Islet precursor cell (in vitro differentiated cells): ENCODE data around the gene INPP4B.
"Not testable (repeated sequence)": the region's sequence is repeated elsewhere in the genome, so short reads cannot be mapped to it uniquely, and the experiment has no call there.

ENCODE experiments used
- DNase-seq: peaks from one replicate; pipeline ENCODE4 v3.0.0-alpha.2; 2018

The INPP4B gene

DNA sequence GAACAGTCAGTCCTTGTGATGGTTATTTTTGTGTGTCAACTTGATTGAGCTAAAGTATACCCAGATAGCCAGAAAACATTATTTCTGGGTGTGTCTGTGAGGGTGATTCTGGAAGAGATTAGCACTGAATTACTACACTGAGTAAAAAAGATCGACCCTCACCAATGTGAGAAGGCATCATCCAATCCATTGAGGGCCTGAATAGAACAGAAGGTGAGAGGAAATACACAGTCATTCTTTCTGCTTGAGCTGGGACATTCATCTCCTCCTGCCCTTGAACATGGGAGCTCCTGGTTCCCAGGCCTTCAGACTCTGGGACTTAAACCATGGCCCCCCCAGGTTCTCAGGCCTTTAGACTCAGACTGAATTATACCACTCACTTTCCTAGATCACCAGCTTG is 22.3 kb downstream of the INPP4B start:
- no peak for DNase-seq

DNA sequence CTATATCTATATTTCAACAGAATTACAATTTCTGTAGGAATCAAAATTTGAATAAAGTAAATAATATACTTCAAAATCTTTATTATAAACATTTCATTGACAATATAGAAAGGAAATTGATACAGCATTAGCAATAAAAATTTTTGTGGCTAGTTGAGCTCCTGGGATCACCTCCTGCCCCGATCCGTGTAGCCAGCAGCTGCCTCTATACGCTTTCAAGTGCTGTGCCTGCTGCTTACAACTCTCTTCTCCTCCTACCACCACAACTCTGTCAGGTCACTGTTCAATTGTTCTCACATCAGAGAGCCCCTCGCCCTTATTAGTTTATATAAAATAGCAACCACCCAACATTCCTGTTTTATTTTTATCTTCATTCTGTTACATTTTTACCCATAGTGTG is 27.6 kb downstream of the INPP4B start:
- no peak for DNase-seq

DNA sequence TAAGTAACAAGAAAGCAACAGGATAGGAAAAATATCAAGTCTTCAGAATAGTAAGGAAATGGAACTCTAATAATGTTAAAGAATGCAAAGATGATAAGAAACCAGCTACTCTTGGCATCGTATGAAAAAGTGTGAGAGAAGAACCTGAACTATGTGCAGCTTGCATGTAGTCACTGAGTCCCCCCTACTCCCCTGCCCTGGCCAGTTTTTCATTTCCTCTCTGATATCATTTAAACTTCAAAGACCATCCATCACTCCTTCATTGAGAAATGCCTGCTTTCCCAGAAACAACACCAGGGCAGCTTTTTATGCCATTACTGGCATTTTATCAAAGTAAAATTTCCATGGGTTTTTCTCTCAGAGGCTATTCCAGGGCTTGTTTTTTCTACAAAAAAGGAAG is 28.1 kb downstream of the INPP4B start:
- DNase-seq, result no peak

DNA sequence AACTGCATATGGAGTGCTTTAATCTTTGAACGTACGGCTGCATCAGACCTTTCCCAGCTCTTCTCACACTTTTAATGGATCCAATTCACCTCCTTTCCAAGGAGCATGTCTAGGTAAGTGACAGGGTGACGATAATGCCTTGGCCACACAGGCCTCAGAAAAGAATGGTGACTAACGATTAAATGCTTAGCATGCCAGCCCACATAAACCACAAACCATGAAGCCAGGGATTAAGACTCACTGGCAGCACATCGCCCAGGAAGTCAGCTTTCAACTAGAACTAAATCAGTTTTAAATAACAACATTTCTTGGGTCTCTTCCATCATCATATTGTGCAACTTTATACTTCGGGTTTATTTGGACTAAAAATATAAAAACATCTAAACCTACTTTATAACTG is 28.7 kb downstream of the INPP4B start:
- peak; percentile 74 for DNase-seq

DNA sequence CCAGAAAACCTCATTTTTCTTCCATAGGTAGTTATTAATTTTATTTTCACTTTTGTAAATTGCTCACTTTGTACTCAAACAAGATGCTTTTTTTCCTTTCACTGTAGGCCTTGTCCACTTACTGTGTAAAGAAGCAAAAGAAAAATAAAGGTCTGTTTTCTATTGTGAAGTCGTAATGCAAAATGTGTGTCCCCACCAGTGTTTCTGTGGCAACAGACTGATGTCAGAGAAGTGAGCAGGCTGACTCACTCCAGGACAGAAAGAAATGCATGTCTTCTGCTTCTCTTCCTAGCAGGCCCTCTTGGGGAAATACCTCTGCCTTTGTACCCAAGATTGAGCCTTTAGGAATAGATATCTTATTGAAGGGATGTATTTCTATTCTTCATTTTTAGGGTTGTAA is 30.3 kb downstream of the INPP4B start:
- peak; percentile 62 for DNase-seq

DNA sequence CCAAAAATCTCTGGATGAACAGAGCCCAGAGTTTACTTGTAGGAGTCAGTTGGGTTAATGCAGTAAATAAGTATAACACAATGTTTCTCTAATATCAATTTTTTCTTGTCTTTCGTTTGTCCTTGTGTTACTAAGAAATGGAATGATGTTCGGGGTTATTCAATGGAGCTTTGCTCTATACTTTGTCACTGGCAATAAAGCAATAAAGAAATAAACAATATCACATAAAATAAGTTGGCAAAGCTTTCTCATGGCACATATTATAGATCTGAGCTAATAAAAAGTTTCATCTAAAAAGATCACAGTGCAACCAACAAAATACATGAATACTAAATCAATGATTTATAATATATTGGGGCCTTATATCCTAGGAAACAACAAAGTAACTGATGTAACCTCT is 32.7 kb downstream of the INPP4B start:
- no peak for DNase-seq

DNA sequence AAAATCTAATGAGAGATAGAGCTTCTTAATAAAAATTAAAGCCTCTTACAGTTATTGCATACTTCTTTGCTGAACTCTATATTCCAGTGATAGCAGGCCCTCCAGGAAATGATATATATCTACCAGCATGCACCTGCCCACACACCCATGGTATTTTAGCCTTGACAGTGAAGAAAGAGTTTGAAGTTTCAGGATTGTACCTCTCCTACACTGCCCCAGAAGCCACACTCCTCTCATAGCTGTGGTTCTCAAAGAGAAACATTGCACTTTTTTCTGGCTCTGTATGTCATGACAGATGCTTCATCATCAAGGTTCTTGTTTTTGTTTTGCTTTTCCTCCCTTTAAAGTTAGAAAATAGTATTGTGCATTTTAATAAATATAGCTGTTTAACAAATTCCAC is 34.0 kb downstream of the INPP4B start:
- no peak for DNase-seq

DNA sequence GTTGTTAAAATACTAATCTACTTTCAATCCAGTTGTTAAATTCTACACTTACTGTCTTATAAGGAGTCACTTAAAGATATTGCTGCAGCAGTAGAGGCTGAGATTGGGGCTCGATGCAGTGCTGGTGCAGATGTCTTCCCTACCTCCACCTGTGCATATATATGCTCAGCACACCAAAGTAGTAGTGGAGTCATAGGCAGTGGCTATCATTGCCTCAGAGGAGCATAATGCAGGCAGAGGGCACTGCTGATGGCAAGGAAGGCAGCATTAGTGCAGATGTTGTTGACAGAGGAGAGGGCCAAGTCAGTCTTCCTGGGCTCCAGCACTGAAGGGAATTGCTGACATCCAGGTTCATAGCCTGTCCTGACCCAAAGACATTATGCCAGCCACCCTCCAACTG is 35.1 kb downstream of the INPP4B start:
- DNase-seq, result no peak

DNA sequence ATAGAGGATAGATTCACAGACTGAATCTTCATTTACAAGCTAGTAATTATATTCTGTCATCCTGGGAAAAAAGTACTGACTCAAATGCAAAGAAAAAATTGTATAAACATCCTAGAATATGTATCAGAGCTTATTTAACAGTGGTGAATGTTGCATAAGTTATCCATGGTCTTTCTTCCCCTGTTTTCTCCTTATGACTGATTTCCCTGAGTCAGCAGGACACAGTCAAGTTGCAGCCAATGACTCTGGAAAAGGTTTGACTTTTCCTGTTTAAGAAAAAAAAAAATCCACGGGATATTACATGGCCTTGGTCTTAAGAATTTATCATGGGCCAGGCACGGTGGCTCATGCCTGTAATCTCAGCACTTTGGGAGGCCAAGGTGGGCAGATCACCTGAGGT is 36.5 kb downstream of the INPP4B start:
- no peak for DNase-seq

DNA sequence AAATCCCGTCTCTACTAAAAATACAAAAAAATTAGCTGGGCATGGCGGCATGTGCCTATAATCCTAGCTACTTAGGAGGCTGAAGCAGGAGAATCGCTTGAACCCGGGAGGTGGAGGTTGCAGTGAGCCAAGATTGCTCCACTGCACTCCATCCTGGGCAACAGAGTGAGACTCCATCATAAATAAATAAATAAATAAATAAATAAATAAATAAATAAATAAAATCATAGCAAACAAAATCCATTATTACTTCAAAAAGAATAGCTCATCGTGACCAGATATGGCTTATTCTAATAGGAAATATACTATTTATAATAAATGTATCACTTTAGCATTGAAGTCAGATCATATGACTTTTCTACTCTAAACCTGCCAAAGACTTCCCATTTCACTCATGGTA is 42.2 kb downstream of the INPP4B start:
- not testable (repeated sequence) for DNase-seq

DNA sequence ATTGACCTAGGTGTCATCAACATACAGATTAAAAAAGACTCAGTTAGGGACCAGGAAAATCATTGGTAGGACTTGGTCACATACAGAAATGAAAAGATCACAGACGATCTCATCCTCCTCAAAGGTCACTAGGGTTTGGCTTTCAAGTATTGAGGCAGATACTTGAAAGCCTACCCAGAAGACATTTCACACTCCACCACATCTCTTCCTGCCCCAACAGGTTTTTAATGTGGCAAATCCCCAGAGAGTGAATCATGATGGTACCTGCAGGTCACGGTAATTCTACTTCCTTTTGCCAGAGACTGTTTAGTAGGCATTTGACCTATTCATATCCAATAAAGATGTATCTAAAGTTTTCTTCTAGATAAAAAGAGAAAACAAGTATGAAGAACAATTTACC is 44.1 kb downstream of the INPP4B start:
- no peak for DNase-seq

DNA sequence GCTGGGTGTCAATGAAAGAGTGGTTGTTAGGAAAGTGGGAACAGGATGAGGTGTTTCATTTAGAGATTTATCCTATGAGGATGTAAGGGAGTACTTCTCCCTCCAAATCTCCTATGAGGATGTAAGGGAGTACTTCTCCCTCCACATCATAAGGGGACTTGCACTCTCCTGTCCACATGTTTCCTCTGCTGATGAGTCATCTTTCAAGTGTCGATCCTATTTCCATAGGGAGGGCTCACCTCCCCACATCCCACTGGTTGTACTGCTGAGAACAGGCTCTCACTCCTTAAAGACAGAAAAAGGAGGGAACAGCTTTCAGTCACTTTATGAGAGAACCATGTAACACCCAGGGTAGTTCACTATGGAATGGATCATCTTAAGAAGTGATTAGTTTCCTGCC is 65.0 kb downstream of the INPP4B start:
- peak; percentile 50 for DNase-seq

DNA sequence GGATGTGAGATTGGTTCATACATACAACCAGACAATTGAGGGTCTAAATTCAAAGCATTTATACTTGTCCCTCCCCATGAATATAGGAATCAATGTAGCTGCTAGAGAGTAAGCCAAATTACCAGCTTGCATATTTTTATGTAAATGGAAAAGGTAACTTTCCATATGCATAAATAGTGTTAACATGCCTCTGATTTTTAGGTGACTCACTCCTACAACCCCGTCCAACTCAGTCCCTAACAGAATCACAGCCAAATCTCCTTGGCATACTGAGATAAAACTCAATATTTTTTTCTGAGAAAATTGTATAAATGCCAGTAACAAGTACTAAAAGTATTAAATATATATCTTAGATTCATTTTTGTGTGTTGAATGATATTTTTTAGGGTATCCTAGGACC is 67.2 kb downstream of the INPP4B start:
- no peak for DNase-seq

DNA sequence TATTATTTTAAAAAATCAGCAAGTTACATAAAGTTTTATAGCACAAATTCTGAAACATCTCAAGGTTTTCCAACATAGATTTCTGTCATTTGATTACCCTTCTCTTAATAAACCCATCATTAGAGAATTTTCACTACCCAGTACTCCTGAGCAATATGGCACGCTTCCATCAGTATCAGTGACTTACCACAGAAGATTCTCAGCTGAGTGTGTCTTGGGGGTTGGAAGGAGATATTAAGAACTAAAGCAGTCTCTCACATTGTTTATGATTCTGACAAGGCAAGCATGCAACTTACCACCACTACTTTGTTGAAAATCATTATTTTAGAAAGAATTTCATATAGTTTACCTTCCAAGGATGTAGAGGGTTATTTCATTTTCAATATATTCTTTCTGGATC is 67.7 kb downstream of the INPP4B start:
- DNase-seq, result no peak

DNA sequence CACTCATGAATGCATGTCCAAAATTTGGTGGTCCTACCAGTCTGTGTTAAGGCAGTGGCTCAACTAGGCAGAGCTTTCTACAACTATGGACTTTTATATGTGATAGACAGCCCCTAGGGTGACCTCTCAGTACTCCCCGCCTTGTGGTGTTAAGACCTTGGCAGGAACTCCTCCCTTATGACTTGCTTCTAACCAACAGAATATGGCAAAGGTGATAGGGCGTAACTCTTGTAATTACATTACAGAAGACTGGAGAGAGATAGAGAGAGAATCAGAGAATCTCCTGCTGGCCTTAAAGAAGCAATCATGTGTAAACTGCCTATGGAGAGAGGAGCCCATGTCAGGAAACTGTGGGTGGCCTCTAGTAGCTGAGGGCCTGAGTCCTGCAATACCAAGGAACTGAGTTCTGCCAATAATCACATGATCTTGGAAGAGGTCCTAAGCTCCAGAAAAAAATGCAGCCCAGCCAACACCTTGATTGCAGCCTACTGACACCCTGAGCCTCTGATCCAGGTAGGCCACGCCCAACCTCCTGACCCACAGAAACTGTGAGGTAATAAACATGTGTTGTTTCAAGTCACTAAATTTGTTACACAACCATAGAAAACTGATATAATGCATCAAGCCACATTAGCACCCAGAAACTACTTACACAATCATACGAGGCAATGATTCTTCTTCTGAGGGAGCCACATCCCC is 68.9 kb downstream of the INPP4B start:
- DNase-seq, result no peak

DNA sequence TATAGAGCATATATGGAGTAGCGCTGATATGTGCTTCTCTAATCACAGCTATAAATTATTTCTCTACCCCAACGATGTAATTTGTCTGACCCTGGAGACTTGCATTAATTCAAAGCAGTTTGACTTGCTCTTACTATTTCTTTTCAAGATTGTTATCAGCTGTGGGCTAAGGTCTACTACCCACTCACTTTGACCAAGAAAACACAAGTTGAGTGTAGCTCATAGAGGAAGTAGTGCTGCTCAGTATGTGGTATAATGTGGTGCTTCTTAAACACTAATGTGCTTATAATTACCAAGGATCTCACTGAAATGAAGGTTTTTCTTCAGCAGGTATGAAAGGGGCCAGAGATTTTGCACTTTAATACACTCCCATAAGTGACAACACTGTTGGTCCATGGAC is 70.1 kb downstream of the INPP4B start:
- no peak for DNase-seq

DNA sequence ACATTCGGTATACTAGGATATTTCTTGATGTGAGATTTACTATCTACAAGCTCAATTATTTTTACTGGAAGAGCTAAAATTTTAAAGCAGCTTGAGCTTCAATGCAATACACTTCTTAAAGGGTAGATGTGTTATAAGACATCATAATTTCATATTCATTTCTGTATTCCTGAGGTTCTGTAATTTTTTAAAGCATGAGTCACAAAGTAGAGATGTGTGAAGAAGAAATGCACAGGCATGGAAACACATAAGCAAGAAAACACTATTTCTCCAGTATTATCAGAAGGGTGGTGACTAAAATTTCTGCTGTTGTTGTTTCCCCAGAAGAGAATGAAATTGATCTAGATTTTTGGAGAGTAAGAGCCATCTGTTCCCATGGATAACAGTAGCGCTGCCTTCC is 72.6 kb downstream of the INPP4B start:
- DNase-seq, result no peak

DNA sequence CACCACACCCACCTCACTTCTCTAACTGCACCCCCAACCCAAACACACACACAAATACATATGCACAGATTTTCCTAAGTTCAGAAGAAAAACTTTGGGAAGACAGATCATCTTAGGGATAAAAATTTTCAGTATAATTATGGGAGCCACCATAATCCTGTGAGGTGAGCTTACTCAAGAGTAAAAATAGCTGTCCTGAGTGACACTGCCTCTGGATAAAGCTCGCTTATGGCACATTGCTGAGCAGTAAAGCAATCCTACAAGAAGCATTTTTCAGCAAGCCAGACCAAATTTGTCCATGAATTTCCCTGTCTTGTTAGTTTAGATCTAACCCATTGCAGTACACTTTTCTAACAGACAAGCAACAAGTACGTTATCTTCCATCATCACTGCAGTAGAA is 83.8 kb downstream of the INPP4B start:
- no peak for DNase-seq

DNA sequence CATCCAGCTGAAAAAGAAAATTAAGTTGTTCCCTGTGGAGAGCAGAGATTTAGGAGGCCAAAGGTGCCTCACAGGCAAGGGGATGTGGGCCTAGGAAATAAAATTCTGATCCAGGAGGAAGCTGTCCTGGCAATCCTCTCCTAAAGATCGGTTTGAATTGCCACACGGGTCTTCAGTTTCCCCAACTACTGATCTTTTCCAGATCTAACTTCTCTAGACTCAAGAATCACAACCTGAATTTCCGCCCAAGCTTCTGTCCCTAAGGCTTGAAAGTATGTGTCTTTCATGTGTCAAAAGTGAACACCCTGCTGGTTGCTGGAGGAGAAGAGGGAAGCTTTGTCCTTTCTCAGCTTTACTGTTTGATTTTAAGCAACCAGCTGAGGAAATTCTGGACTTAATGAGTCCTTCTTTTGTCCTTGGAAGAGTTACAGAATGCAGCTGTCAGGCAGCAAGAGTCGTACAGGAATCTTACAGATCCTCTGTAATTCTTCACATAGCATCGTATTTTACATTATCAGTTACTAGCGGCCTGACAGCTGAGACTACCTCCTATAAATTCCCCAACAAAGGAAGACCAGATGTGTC is 93.8 kb downstream of the INPP4B start:
- DNase-seq, result no peak

DNA sequence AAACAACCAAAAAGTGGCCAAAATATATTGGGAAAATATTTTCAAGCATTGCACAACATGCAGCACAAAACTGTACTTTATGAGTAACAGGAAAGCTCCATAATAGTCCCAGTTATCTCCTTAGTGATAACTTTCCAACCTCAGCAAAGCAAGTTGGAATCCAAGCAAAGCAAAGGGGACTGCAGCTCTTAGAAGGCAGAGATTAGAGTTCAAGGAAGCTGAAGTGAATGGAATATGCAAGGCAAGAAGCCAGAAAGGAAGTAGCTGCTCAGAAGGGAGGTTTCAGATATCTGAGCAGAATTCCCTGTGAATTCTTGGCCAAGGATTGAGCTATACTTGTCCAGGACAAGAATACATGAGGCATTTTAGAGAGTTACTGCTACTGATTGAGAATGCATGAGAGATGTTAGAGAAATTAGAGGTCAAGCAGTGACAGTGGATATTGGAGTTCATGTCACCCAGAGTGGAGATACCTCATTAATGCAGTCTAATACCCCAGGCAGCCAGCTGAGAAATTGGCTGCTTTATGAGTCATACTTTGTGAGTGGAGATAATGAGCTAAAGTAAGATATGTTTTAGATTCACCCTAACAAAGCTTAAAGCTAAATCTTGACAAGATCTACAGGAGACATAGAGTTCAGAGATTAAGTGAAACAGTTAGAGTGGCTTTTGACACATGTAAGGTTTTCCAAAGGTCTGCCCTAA is 102.8 kb downstream of the INPP4B start:
- no peak for DNase-seq

DNA sequence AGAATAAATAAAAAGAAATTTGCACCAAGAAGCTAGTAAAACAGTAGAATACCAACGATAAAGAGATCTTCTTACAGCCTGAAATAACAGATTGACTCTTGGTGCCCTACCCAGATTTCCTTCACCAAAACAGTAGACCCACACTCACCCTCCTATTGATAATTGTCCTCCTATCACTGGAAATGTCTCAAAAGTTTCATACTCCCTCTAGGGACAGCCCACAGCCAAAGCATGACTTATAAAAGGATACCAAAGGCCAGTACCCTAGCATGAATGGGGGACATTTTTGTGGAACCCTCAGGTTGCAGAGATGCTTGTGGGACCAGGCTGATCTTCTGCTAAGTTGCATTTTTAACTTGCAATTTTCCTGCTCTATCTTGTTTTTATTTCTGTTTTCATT is 104.1 kb downstream of the INPP4B start:
- no peak for DNase-seq

DNA sequence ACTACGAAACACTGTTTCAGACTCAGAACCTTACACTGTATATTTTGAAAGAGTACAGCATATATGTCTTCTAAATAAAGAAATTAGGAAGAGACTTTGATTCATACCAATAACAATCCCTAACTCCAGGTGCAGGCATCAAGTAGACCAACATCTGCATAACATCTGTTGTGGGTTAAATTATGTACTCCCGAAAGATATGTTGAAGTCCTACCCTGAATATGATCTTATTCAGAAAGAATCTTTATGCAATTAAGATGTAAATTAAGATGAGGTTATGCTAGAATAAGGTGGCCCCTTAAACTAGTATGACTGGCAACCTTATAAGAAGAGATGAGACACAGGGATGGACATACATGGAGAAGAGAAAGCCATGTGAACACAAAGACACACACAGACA is 117.9 kb downstream of the INPP4B start:
- no peak for DNase-seq

DNA sequence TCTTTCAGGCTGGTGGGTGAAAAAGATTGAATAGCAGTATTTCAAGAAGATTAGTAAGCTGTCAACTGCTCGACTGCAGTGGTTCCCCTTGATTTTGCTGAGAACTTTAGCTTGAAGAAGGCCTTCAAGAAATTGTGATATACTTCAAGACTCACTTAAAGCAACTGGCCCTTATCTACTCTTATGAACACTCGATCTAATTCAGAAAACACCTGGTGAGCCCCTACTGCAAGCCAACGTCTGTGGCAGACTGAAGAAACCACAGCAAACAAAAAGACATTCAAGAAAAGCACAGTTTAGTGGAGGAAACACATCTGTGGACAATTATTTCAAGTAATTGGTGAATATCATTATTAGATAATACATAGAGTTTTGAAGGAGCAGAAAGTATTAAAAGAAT is 119.0 kb downstream of the INPP4B start:
- no peak for DNase-seq

DNA sequence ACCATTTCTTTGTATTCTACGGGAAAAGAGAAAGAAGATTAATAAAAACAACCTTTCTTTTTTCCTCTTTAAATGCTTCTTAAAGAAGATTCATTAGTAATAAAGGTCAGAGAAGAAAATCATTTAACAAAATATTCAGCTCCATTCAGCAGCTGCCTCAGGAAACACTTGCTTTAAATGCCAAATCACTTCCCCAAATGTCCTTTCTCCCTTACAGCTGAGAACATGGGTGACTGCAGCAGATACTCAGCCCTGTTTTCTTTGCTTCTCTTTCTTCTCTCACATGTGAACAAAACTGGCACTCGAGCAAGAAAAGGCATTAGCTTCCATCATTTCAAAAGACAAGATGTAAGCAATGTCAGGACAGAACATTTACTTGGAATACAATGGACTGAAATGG is 120.2 kb downstream of the INPP4B start:
- no peak for DNase-seq

DNA sequence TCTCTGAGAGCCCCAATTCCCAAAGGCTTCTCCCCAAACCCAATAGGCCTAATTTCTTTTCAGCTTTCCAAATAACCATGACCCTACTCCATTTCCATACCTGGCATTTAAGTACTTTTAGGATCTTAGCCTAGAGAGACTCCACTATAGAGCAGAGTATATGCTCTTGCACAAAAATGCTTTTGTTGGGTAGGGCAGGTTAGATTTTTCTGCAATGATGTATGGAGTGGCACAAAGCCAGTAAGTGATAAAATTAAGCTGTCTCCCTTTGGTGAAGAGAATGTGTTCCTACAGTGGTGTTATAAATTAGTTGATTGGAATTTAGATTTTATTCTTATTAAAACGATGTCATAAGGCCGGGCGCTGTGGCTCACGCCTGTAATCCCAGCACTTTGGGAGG is 124.9 kb downstream of the INPP4B start:
- no peak for DNase-seq
